Spleen (tissue), 7 donors: Measurements from ENCODE around the gene CCSER2.

ENCODE experiments used
- POLR2A ChIP-seq, 3 donors: fragments of 450-650 bp; IDR thresholded peaks; one replicate each; pipeline ENCODE4 v1.5.1; 2017; ENCODE audit warnings: antibody characterized with exemption in 3 of 3, mild to moderate bottlenecking in 1 of 3
- POLR2AphosphoS5 ChIP-seq, 3 donors: sonication (generic); formaldehyde crosslinking; IDR thresholded peaks; one replicate each; pipeline ENCODE4 v1.5.1; 2017; ENCODE audit warnings: antibody characterized with exemption in 3 of 3
- TF ChIP-seq, protein P1 (sequence below), 11 experiments: fragments of 200-600 bp in 7 of 11; fragments of 450-650 bp in 4 of 11; sonication (generic) in 4 of 11; IDR thresholded peaks in 8 of 11; conservative IDR thresholded peaks in 3 of 11; 1 replicate in 7 of 11; 2 replicates in 4 of 11; pipeline versions ENCODE4 v1.4.0 to v1.8.0; 2016 to 2021; ENCODE audit warnings: antibody characterized with exemption in 11 of 11, inconsistent platforms in 4 of 11, mild to moderate bottlenecking in 1 of 11
- donor health status: DM: no; HTN: no; CAD: no; lungs with moderate emphysema.
- donor health status: DM: no; HTN: no; CAD: no.
- donor health status: DM: no; HTN: no; CAD: no.

- TF ChIP-seq, protein P1, sequence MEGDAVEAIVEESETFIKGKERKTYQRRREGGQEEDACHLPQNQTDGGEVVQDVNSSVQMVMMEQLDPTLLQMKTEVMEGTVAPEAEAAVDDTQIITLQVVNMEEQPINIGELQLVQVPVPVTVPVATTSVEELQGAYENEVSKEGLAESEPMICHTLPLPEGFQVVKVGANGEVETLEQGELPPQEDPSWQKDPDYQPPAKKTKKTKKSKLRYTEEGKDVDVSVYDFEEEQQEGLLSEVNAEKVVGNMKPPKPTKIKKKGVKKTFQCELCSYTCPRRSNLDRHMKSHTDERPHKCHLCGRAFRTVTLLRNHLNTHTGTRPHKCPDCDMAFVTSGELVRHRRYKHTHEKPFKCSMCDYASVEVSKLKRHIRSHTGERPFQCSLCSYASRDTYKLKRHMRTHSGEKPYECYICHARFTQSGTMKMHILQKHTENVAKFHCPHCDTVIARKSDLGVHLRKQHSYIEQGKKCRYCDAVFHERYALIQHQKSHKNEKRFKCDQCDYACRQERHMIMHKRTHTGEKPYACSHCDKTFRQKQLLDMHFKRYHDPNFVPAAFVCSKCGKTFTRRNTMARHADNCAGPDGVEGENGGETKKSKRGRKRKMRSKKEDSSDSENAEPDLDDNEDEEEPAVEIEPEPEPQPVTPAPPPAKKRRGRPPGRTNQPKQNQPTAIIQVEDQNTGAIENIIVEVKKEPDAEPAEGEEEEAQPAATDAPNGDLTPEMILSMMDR (IDR thresholded peaks at IDR 0.05 in 8 of 11, conservative IDR thresholded peaks at IDR 0.05 in 3 of 11): no peak
- TF ChIP-seq POLR2AphosphoS5 (IDR thresholded peaks at IDR 0.05): no peak
- TF ChIP-seq POLR2A (IDR thresholded peaks at IDR 0.05): no peak
Observed at GRCh38 chr10:84342584-84342983, 14.2 kb downstream of the CCSER2 start.
